HCT116 (cell line): ENCODE results near the gene WASHC2A. TPM values are rescaled to one million over a fixed set of nuclear protein-coding genes. Genes with fewer than 3 reads are reported as not detected.
"Not testable (repeated sequence)": the region's sequence is repeated elsewhere in the genome, so short reads cannot be mapped to it uniquely, and the experiment has no call there.

ENCODE experiments used
- ATAC-seq: fragments of 200-7000 bp; cut with Tn5 transposase; 2 replicates; pipeline ENCODE4 v1.9.1; 2020; ENCODE audit warnings: mild to moderate bottlenecking, moderate library complexity
- BruUV-seq: library from RNA; stranded (reverse); fragments of 400-500 nt; replicated peaks from 2 replicates; lab custom pipeline; 2021; lab: Mats Ljungman, UMichigan
- CTCF ChIA-PET: fragments of 300-600 bp; sonication (Branson Sonifier 250); formaldehyde crosslinking; loops from one replicate; lab custom pipeline; 2021; ENCODE audit warnings: antibody characterized with exemption; lab: Charles Lee
- POLR2A ChIA-PET: fragments of 300-600, 350-600 bp; sonication (Branson Sonifier 250); formaldehyde crosslinking; loops from one replicate; lab custom pipeline; 2021; ENCODE audit warnings: antibody characterized with exemption; lab: Charles Lee
- RAD21 ChIA-PET, 2 experiments: fragments of 300-600 bp; sonication (Branson Sonifier 250); formaldehyde crosslinking; loops; one replicate each; lab custom pipeline; 2023; ENCODE audit warnings: low total read pairs in 2 of 2; ENCODE audit not compliant: uncharacterized antibody in 2 of 2, unreplicated experiment in 2 of 2, low non-redundant PET in 1 of 2; lab: Charles Lee
- DNase-seq: peaks from one replicate; pipeline ENCODE4 v3.0.0-alpha.2; 2010; ENCODE audit warnings: low read depth, low spot score
- H2AFZ ChIP-seq: fragments of 200-600 bp; shearing (Covaris generic), sonication (generic); 2 replicates; pipeline ENCODE4 v1.6.1; 2017; ENCODE audit warnings: low read depth, mixed run types, mixed read lengths, antibody characterized with exemption, low read length; ENCODE audit not compliant: poor library complexity, severe bottlenecking
- H3K27ac ChIP-seq: 2 replicates; pipeline ENCODE4 v1.5.1; 2012; ENCODE audit warnings: low read depth, low read length
- H3K27me3 ChIP-seq: fragments of 200-600 bp; sonication (generic); 2 replicates; pipeline ENCODE4 v1.6.1; 2016; ENCODE audit warnings: mixed run types, low read length, mixed read lengths; ENCODE audit not compliant: insufficient read depth
- H3K36me3 ChIP-seq, 2 experiments: fragments of 200-500 bp in 1 of 2; fragments of 200-600 bp in 1 of 2; sonication (Bioruptor generic) in 1 of 2; sonication (generic) in 1 of 2; 2 replicates each; pipeline versions ENCODE4 v1.5.1 to v1.6.1; 2014 to 2016; ENCODE audit warnings: low read length in 2 of 2, inconsistent platforms in 1 of 2, mixed read lengths in 1 of 2, mixed run types in 1 of 2; ENCODE audit not compliant: insufficient read depth in 2 of 2, control insufficient read depth in 1 of 2
- H3K4me1 ChIP-seq, 2 experiments: fragments of 200-600 bp in 1 of 2; sonication (generic) in 1 of 2; 2 replicates each; pipeline versions ENCODE4 v1.5.1 to v1.6.1; 2012 to 2017; ENCODE audit warnings: low read length in 2 of 2, inconsistent platforms in 1 of 2, mild to moderate bottlenecking in 1 of 2, mixed read lengths in 1 of 2, mixed run types in 1 of 2, moderate library complexity in 1 of 2; ENCODE audit not compliant: insufficient read depth in 2 of 2, control insufficient read depth in 1 of 2
- H3K4me2 ChIP-seq: fragments of 200-600 bp; sonication (generic); 2 replicates; pipeline ENCODE4 v1.6.1; 2017; ENCODE audit warnings: mixed run types, low read length, mixed read lengths
- H3K4me3 ChIP-seq, 2 experiments: fragments of 200-600 bp in 1 of 2; sonication (generic) in 1 of 2; replicated peaks in 1 of 2; 2 replicates each; pipeline ENCODE4 v1.5.1; 2011 to 2016; ENCODE audit warnings: low read length in 2 of 2, control low read depth in 1 of 2, low read depth in 1 of 2, mild to moderate bottlenecking in 1 of 2, mixed read lengths in 1 of 2, mixed run types in 1 of 2
- H3K79me2 ChIP-seq: fragments of 200-600 bp; sonication (generic); 2 replicates; pipeline ENCODE4 v1.6.1; 2017; ENCODE audit warnings: mild to moderate bottlenecking, mixed run types, low read length, moderate library complexity, mixed read lengths; ENCODE audit not compliant: insufficient read depth
- H3K9ac ChIP-seq: fragments of 200-600 bp; sonication (generic); 2 replicates; pipeline ENCODE4 v1.6.1; 2016; ENCODE audit warnings: low read length, mixed read lengths
- H3K9me2 ChIP-seq: fragments of 200-600 bp; sonication (generic), shearing (Covaris generic); 2 replicates; pipeline ENCODE4 v1.6.1; 2017; ENCODE audit warnings: mixed run types, mild to moderate bottlenecking, moderate library complexity; ENCODE audit not compliant: insufficient read depth
- H3K9me3 ChIP-seq, 2 experiments: fragments of 200-500 bp in 1 of 2; fragments of 200-600 bp in 1 of 2; sonication (Bioruptor generic) in 1 of 2; sonication (generic) in 1 of 2; 2 replicates each; pipeline ENCODE4 v1.6.1; 2014 to 2017; ENCODE audit warnings: low read length in 2 of 2, mixed read lengths in 2 of 2, inconsistent platforms in 1 of 2, low read depth in 1 of 2, mild to moderate bottlenecking in 1 of 2, mixed run types in 1 of 2, moderate library complexity in 1 of 2; ENCODE audit not compliant: control insufficient read depth in 1 of 2, insufficient read depth in 1 of 2
- H4K20me1 ChIP-seq: fragments of 200-600 bp; sonication (generic), shearing (Covaris generic); 2 replicates; pipeline ENCODE4 v1.6.1; 2017; ENCODE audit warnings: mixed run types, mild to moderate bottlenecking, moderate library complexity; ENCODE audit not compliant: insufficient read depth
- ATF3 ChIP-seq: IDR thresholded peaks from 2 replicates; pipeline ENCODE4 v1.6.1; 2012
- CBX3 ChIP-seq: IDR thresholded peaks from 2 replicates; pipeline ENCODE4 v1.6.1; 2012; ENCODE audit warnings: low read depth
- CEBPB ChIP-seq: IDR thresholded peaks from 2 replicates; pipeline ENCODE4 v1.6.1; 2012; ENCODE audit warnings: low read depth
- CTCF ChIP-seq, 3 experiments: fragments of 200-600 bp in 1 of 3; sonication (generic) in 1 of 3; IDR thresholded peaks in 2 of 3; conservative IDR thresholded peaks in 1 of 3; 2 replicates each; pipeline ENCODE4 v1.5.1; 2012 to 2017; ENCODE audit warnings: low read depth in 2 of 3, low read length in 2 of 3, antibody characterized with exemption in 1 of 3, borderline replicate concordance in 1 of 3, control low read depth in 1 of 3, mild to moderate bottlenecking in 1 of 3, mixed read lengths in 1 of 3, mixed run types in 1 of 3, moderate library complexity in 1 of 3; ENCODE audit not compliant: insufficient read depth in 1 of 3
- JUND ChIP-seq: IDR thresholded peaks from 2 replicates; pipeline ENCODE4 v1.6.1; 2012
- SRF ChIP-seq: IDR thresholded peaks from 2 replicates; pipeline ENCODE4 v1.6.1; 2012; ENCODE audit warnings: low read depth
- TCF7L2 ChIP-seq: IDR thresholded peaks from 2 replicates; pipeline ENCODE4 v1.7.0; 2011; ENCODE audit warnings: borderline replicate concordance, inconsistent platforms; ENCODE audit not compliant: insufficient read depth, insufficient read length; ENCODE audit errors: extremely low read depth
- ZFX ChIP-seq: fragments of 450-650 bp; IDR thresholded peaks from 2 replicates; pipeline ENCODE4 v1.6.1; 2017
- ZNF274 ChIP-seq: fragments of 200-500 bp; sonication (Bioruptor generic); IDR thresholded peaks from 2 replicates; pipeline ENCODE4 v1.6.1; 2014; ENCODE audit warnings: mild to moderate bottlenecking, low read depth, low read length, inconsistent platforms
- intact Hi-C: fragments of 100-400 bp; cut with micrococcal nuclease; formaldehyde crosslinking; loops from 2 replicates; pipeline ENCODE4 v1.10.0; 2022
- total RNA-seq: library from RNA; stranded (reverse); gene quantifications from one replicate; pipeline ENCODE4 v1.2.1, GENCODE V29; 2021; ENCODE audit not compliant: unreplicated experiment
- TF ChIP-seq, protein P1 (sequence below): IDR thresholded peaks from 2 replicates; pipeline ENCODE4 v1.6.1; 2012
- TF ChIP-seq, protein P2 (sequence below): IDR thresholded peaks from 2 replicates; pipeline ENCODE4 v1.6.1; 2012; ENCODE audit warnings: low read depth

WASHC2A gene
- total RNA-seq, 1 experiment from 2014 or later, result 19.2 TPM

DNA sequence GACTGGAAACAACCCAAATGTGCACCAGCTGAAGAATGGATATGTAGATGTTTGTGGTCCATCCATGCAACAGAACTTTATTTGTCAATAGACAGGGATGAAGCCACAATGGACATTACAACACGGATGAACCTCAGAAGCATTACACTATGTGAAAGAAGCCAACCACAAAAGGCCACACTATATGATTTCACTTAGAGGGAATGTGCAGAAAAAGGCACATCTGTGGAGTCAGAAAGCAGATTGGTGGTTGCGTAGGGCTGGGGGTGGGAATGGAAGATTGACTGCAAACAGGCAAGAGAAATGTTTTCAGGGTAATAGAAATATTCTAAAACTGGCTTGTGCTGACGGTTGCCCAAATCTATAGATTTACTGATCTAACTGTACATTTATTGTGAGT is 34.3 kb upstream of the WASHC2A start (continued):
- TF ChIP-seq ATF3, result no peak
- no peak for TF ChIP-seq TCF7L2
- TF ChIP-seq CBX3, result no peak
- TF ChIP-seq ZFX, result no peak
- TF ChIP-seq, protein P1, sequence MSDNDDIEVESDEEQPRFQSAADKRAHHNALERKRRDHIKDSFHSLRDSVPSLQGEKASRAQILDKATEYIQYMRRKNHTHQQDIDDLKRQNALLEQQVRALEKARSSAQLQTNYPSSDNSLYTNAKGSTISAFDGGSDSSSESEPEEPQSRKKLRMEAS, result no peak

DNA sequence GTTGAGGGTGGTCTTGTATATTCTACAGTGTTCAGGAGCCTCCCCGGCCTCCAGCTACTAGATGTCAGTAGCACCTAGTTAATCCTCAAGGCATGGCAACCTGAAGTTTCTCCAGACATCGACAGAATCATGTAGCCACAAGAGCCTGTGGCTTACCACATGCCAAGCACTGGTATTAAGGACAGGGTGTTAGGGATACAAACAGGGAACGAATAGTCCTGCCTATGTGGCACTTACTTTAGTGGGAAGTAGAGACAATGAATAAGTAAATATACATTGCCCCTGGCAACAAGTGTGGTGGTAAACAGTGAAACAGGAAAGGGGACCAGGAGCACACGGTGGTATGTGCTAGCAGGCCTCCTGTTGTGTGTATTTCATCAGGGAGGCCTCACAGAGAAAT is 32.4 kb upstream of the WASHC2A start:
- CTCF ChIA-PET, H3K36me3 ChIP-seq, H3K9ac ChIP-seq, H3K9me3 ChIP-seq, H3K4me3 ChIP-seq, H3K4me2 ChIP-seq, BruUV-seq, RAD21 ChIA-PET, DNase-seq, POLR2A ChIA-PET, intact Hi-C loops, H3K27me3 ChIP-seq, H3K27ac ChIP-seq, H4K20me1 ChIP-seq, H2AFZ ChIP-seq, H3K9me2 ChIP-seq, H3K79me2 ChIP-seq, H3K4me1 ChIP-seq, ATAC-seq: not testable (repeated sequence)

GRCh38 chr10:50044941-50045664 is 22.7 kb upstream of the WASHC2A start:
- no peak overlapping the region for H3K27ac ChIP-seq
- POLR2A ChIA-PET, result no interaction called here
- no peak overlapping the region for H3K9ac ChIP-seq
- no peaks in the 10 kb centered on the region for H3K9me3 ChIP-seq
- no peaks in the 10 kb centered on the region for H3K9me2 ChIP-seq
- H3K27me3 ChIP-seq, result no peaks in the 10 kb centered on the region
- no TSS peak for BruUV-seq
- H3K4me2 ChIP-seq, result no peak overlapping the region
- no peaks in the 10 kb centered on the region for H4K20me1 ChIP-seq
- H3K4me1 ChIP-seq, result no peaks in the 10 kb centered on the region
- CTCF ChIA-PET, result no interaction called here
- DNase-seq (no peak), ATAC-seq (no peak)
- no peak overlapping the region for H3K4me3 ChIP-seq
- no peaks in the 10 kb centered on the region for H3K36me3 ChIP-seq
- H3K79me2 ChIP-seq, result no peaks in the 10 kb centered on the region
- RAD21 ChIA-PET, result no interaction called here
- H2AFZ ChIP-seq, result no peak overlapping the region
- intact Hi-C loops, result no loop called here
- TF ChIP-seq JUND (no peak), ZNF274 (no peak), CTCF (IDR thresholded peaks at IDR 0.05 in 2 of 3, conservative IDR thresholded peaks at IDR 0.05 in 1 of 3; ENCODE audit: borderline replicate concordance in 1 of 3, insufficient read depth in 1 of 3, low read depth in 2 of 3, low read length in 2 of 3) (no peak), CBX3 (no peak), ZFX (no peak), CEBPB (no peak), ATF3 (no peak), SRF (no peak)
- TF ChIP-seq, protein P2, sequence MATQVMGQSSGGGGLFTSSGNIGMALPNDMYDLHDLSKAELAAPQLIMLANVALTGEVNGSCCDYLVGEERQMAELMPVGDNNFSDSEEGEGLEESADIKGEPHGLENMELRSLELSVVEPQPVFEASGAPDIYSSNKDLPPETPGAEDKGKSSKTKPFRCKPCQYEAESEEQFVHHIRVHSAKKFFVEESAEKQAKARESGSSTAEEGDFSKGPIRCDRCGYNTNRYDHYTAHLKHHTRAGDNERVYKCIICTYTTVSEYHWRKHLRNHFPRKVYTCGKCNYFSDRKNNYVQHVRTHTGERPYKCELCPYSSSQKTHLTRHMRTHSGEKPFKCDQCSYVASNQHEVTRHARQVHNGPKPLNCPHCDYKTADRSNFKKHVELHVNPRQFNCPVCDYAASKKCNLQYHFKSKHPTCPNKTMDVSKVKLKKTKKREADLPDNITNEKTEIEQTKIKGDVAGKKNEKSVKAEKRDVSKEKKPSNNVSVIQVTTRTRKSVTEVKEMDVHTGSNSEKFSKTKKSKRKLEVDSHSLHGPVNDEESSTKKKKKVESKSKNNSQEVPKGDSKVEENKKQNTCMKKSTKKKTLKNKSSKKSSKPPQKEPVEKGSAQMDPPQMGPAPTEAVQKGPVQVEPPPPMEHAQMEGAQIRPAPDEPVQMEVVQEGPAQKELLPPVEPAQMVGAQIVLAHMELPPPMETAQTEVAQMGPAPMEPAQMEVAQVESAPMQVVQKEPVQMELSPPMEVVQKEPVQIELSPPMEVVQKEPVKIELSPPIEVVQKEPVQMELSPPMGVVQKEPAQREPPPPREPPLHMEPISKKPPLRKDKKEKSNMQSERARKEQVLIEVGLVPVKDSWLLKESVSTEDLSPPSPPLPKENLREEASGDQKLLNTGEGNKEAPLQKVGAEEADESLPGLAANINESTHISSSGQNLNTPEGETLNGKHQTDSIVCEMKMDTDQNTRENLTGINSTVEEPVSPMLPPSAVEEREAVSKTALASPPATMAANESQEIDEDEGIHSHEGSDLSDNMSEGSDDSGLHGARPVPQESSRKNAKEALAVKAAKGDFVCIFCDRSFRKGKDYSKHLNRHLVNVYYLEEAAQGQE, result no peak
